GM18909 (cell line): ENCODE results near the gene ELMO1.

ENCODE experiments used
- ATAC-seq: cut with Tn5 transposase; IDR thresholded peaks from one replicate; pipeline ENCODE4 v1.9.1; 2021; ENCODE audit warnings: mild to moderate bottlenecking; ENCODE audit not compliant: unreplicated experiment, poor library complexity

The ELMO1 gene

DNA sequence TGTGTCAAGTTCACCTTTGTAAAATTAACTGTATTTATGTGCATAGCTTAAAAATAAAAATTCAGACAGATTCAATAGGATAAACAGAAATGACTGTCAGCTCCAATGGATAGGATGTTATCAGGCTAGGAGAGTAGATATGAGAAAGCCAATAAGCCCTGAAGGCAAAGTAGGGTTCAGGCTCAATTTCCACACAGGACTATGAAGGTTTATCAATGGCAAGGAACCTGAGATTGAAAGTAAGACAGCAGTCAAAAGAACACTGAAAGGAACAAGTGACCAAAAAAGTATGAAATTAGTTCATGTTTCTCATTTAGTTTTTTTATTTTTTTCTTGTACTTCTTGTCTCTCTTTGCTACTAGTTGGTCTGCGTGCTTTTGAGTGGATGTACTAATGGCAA lies 121.4 kb downstream of the ELMO1 start:
- no peak for ATAC-seq

DNA sequence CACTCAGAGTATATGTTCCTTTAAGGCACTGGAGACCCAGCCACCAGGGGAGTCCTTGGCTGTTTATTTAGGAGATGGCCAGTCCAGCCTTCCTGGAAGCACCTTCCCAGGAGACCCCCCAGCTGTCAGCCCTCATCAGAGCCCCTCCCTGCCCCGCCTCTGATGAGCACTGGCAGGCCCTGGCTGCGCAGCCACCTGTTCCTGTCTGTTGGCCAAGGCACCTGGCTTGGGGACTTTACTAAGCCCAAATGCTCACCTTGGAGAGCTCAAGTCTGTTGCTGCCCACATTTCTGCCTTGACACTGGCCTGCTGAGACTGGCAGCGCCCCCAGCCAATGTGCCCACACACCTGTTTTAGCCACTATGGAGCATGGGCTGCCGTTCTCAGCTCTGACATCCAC lies 124.7 kb downstream of the ELMO1 start:
- no peak for ATAC-seq

- no peak for ATAC-seq
Measured at GRCh38 chr7:37322831-37323230, 125.8 kb downstream of the ELMO1 start.

- ATAC-seq, result no peak
Measured at GRCh38 chr7:37320848-37321468, 127.7 kb downstream of the ELMO1 start.

DNA sequence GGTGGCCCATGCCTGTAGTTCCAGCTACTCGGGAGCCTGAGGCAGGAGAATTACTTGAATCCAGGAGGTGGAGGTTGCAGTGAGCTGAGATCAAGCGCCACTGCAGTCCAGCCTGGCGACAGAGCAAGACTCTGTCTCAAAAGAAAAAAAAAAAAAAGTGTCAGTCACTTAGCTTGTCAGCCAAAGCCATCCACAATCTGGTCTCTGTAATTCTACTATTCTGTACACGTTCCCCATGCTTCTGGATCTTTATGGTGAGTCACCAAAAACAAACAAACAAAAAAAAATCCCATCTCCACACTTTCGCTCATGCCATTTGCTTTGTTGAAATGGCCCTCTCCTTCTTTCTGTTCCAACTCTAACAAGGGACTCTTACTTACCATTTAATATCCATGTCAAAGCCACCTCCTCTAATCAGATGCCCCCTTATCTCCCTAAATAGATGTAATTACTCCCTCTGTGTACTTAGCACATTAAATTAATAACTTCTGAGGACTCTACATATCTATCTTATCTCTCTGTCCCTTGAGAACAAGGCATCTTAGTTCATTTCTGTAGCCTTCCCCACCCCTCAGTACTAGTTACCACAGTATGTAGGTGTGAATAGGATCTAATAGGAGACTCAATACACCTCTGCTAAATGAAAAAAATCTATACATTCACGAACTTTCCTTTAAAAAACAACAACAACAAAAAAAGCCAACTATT lies 128.4 kb downstream of the ELMO1 start:
- no peak for ATAC-seq

- ATAC-seq, result no peak
Measured at GRCh38 chr7:37318541-37318940, 130.1 kb downstream of the ELMO1 start.

DNA sequence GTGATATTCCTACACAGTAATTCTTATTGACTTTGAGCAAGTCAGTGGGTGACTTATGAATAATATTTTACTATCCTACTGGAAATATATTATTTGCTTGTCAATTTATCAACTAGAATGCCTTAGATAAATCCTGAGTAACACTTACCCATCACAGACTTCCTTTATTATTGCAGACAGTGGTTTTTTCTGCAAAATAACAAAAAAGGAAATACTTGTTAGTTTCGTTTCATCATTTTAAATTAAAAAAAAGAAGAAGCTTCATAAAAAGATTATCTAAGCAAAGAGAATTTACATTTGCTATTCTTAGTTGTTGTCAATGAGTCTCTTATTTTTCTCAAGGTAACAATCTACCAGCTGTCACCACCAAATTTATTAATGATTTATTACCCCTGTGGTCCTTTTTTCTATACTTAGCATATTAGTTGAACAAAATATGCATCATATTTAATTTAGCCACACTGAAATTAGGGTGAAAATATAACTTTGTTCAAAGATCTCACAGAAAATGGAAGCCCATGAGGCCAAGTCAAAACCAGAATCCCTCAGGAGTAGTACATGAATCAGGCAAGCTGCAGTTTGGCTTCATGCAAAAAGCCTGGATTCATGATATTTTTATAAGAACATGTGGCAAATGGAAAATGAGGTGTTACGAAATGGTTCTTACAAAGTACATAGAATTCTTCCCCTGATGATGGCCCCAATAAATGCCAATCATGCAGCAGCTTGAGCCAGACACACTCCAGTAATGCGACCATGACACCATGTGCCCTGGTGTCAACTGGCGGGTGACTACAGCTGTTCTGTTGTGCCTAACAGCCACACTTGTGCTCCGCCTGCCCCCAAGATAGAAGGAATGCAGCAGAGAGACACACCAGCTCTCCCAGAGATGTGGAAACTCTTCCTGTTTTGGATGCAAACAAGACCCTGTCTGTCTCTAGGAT lies 132.6 kb downstream of the ELMO1 start:
- ATAC-seq, result peak; percentile 45

DNA sequence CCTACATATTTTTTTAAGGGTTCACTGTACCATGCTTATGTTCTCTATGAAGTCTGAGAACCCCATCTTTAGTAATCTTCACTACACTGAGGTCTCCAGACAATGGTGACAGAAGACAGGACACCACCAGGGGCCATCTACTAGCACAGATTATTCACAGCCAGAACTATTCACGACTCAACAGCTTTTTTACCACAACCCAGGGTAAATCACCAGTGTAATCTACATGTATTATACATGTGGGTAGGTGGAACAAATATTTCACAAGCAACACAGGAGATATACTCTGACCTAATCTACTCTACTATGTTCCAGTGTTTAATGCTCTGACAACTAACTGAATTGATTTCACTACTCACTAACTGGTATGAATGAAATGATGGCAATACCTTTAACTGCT lies 136.1 kb downstream of the ELMO1 start:
- ATAC-seq, result no peak

- no peak for ATAC-seq
Measured at GRCh38 chr7:37311355-37311754, 137.3 kb downstream of the ELMO1 start.

GRCh38 chr7:37310327-37311080 lies 138.2 kb downstream of the ELMO1 start:
- ATAC-seq, result peak; percentile 61

DNA sequence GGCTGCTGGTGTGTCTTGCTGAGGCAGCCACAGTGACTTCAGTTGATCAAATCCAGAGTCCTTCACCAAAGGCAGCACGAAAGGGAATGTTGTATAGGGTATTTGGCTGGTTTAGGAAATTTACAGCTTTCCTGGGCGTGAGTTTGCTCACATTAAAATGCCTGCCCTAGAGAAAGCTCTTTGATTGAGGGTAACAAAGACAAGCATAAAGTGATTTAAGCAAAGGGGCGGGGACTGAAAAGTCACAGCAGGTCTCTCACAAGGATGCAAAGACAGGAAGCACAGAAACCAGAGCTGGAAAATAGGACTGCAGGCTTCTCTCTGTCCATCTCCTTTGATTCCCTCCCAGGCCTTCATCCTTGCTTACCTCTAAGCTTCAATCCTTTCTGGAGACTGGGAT lies 139.2 kb downstream of the ELMO1 start:
- no peak for ATAC-seq

- no peak for ATAC-seq
Measured at GRCh38 chr7:37304921-37305320, 143.7 kb downstream of the ELMO1 start.

DNA sequence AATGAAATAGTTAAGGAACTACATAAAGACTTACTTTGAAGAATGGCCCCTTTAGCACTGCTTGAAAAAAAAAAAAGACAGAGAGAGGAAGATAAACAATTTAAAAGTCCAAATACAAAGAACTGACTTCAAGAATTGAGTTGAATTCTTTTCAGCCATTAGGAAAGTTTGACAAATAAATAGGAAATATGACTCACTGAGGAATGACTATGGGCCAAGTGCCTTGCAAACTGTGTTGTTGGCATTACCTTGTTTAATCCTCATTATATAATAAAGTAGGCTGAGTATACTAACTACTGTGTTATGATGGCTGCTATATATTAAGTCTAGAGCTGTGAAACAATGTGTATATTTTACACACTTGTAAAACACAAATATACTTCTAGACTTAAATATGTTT lies 151.1 kb downstream of the ELMO1 start:
- ATAC-seq, result no peak

- ATAC-seq, result no peak
Measured at GRCh38 chr7:37295401-37295800, 153.3 kb downstream of the ELMO1 start.

DNA sequence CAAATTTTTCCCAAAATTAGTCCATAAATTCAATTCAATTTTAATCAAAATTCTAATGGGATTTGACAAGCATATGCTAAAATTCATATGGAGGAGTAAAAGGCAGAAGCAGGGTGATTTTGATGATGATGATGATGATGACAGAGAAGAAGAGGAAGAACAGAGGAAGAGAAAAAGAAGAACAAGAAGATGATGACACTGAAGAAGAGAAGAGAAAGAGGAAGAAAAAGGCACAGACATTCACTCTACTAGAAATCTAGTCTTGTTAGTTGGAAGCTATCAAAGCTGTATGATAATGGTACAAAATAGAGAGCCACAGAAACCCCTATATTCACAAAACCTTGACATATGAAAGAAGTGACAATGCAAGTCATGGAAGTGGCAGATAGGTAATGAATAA lies 157.9 kb downstream of the ELMO1 start:
- no peak for ATAC-seq

DNA sequence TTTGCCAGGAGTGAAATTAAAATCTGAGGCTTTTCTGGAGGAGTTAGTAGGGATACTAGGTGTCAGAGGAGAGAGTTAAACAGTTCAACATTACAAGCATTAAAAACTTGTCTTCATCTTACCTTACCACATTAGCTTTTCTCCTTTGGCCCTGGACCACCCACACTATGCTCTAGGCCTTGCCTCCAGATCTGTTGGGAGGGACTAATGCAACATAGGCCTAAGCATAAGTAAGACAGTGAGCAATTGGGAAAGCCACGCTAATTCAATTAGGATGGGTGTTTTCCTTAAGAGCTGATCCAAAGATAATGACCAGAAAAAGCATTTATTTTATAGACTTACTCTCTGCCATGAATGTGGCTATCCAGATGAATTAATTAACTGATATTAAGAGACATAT lies 158.9 kb downstream of the ELMO1 start:
- no peak for ATAC-seq

- ATAC-seq, result no peak
Measured at GRCh38 chr7:37289367-37289766, 159.3 kb downstream of the ELMO1 start.

- ATAC-seq, result peak; percentile 58
Measured at GRCh38 chr7:37287131-37287855, 161.4 kb downstream of the ELMO1 start.

GRCh38 chr7:37286454-37286832 lies 162.2 kb downstream of the ELMO1 start:
- ATAC-seq, result no peak
